GM18508 (cell line): ENCODE results near the gene PRRT1B.

Experiments used
- ATAC-seq: cut with Tn5 transposase; IDR thresholded peaks from one replicate; pipeline ENCODE4 v1.9.1; 2021; ENCODE audit warnings: moderate number of reproducible peaks; ENCODE audit not compliant: insufficient read depth, unreplicated experiment

The PRRT1B gene

GRCh38 chr9:131577005-131578000 lies 32.0 kb downstream of the PRRT1B start:
- no peak for ATAC-seq

- ATAC-seq = no peak
Observed at GRCh38 chr9:131578021-131578420, 32.7 kb downstream of the PRRT1B start.

GRCh38 chr9:131578731-131579504 lies 33.6 kb downstream of the PRRT1B start:
- ATAC-seq = peak; percentile 51

- ATAC-seq = no peak
Observed at GRCh38 chr9:131579789-131580211, 34.5 kb downstream of the PRRT1B start.

GRCh38 chr9:131580358-131580757 lies 35.0 kb downstream of the PRRT1B start:
- ATAC-seq = no peak

- no peak for ATAC-seq
Observed at GRCh38 chr9:131582056-131582455, 36.7 kb downstream of the PRRT1B start.

- no peak for ATAC-seq
Observed at GRCh38 chr9:131582466-131583336, 37.4 kb downstream of the PRRT1B start.

- no peak for ATAC-seq
Observed at GRCh38 chr9:131583337-131583645, 38.0 kb downstream of the PRRT1B start.

GRCh38 chr9:131583836-131584555 lies 38.7 kb downstream of the PRRT1B start:
- no peak for ATAC-seq

GRCh38 chr9:131584858-131585257 lies 39.5 kb downstream of the PRRT1B start:
- ATAC-seq = no peak

GRCh38 chr9:131585375-131585774 lies 40.1 kb downstream of the PRRT1B start:
- no peak for ATAC-seq

GRCh38 chr9:131587331-131587730 lies 42.0 kb downstream of the PRRT1B start:
- ATAC-seq = no peak

GRCh38 chr9:131587906-131588305 lies 42.6 kb downstream of the PRRT1B start:
- no peak for ATAC-seq

GRCh38 chr9:131588396-131588795 lies 43.1 kb downstream of the PRRT1B start:
- ATAC-seq = no peak

GRCh38 chr9:131589124-131589711 lies 43.9 kb downstream of the PRRT1B start:
- ATAC-seq = no peak

- no peak for ATAC-seq
Observed at GRCh38 chr9:131589993-131590392, 44.7 kb downstream of the PRRT1B start.

- no peak for ATAC-seq
Observed at GRCh38 chr9:131590449-131590848, 45.1 kb downstream of the PRRT1B start.

GRCh38 chr9:131590907-131591844 lies 45.9 kb downstream of the PRRT1B start:
- ATAC-seq = no peak
